GM21528 (cell line): ENCODE measurements around the gene ADGRB3.
A peak's percentile ranks its signal among the peaks of the same experiment; 100 is the strongest.
"Not testable (repeated sequence)": the region's sequence is repeated elsewhere in the genome, so short reads cannot be mapped to it uniquely, and the experiment has no call there.

Source experiments
- ATAC-seq: cut with Tn5 transposase; IDR thresholded peaks from one replicate; pipeline ENCODE4 v1.9.1; 2021; ENCODE audit warnings: mild to moderate bottlenecking, moderate library complexity; ENCODE audit not compliant: unreplicated experiment, low FRiP score

The ADGRB3 gene

DNA sequence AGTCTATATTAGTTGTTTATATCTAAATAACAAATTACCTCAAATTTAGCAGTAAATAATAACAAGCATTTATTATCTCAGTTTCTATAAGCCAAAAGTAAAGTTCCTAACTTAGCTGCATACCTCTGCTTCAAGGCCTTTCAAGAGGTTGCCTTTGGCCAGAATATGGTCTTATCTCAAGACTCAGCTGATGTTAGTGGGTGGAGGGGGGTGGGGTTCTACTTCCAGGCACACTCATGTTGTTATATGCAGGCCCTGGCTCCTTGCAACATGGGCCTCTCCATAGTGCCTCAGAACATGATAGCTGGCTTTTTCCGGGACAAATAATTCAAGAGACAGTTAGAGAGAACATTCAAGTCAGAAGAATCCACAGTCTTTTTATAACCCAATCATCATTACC, 266.0 kb downstream of the ADGRB3 start:
- no peak for ATAC-seq

DNA sequence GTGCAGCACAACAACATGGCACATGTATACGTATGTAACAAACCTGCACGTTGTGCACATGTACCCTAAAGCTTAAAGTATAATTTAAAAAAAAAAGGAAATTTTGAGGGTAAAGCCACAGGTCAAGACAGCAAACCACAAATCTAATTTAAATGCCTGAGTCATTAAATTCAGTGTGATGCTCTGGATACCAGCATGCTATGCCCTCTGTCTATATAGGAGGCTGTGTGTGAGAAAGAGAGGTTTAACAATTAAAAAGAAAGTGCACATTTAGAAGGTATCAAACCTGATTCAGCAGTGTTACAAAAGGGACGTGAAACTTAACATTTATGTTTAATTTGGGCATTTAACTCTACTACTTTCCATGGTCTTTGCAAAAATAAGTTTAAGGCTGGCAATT, 276.3 kb downstream of the ADGRB3 start:
- no peak for ATAC-seq

DNA sequence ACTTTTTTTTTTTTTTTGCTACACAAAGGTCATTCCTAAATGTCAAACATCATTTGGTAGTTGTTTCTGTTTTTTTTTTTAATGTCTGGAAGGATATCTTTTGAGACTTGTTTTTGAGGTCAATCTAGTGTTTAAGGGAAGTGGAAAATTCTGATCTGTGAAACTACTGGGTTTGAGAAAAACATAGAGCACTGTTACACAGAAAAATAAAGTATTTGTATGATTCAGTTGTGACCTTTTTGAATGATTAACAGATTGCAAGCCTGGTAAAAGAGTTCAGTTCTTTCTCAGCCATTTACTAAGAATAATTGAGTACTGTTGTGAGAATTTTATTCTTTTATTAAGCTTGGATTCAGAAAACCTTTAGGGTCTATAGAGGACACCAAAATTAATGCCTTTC, 276.7 kb downstream of the ADGRB3 start:
- no peak for ATAC-seq

DNA sequence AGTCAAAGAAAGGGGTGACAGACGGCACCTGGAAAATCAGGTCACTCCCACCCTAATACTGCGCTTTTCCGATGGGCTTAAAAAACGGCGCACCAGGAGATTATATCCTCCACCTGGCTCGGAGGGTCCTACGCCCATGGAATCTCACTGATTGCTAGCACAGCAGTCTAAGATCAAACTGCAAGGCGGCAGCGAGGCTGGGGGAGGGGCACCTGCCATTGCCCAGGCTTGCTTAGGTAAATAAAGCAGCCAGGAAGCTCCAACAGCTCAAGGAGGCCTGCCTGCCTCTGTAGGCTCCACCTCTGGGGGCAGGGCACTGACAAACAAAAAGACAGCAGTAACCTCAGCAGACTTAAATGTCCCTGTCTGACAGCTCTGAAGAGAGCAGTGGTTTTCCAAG, 277.7 kb downstream of the ADGRB3 start:
- ATAC-seq: not testable (repeated sequence)

DNA sequence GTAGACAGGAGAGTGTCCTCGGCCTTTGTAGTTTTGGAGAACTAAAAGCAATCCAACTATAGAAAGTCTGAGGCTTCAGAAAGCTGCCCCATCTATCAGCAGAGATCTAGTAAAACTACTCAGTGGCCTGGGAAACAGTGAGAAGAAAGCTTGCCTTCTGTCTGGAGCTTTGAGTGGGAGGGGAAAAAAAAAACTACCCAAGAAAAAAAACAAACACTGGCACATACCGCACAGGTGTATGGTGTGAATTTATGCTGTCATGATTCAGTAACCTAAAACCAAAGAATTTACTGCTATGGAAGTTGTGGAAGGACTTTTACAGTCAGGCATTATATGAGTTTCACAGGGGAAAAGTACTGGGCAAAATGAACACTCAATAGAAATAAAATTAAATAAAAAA, 280.5 kb downstream of the ADGRB3 start:
- no peak for ATAC-seq

DNA sequence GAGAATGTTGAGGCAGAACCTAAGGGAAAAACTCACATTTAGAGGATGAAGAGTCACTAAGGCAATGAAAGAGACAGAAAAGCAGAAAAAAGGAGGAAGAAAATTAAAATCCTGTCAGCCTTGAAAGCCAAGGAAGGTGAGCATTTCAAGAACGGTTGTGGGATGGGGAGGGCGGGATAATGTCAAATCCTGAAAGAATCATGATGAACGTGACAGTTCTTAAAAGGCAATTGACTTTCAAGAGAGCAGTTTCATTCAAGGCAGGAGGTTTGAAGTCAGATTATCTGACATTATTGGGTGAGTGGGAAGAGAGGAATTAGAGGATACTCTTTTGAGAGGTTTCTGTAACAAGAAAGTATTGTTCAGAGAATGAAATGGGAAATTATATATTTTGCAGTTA, 284.5 kb downstream of the ADGRB3 start:
- ATAC-seq: no peak

DNA sequence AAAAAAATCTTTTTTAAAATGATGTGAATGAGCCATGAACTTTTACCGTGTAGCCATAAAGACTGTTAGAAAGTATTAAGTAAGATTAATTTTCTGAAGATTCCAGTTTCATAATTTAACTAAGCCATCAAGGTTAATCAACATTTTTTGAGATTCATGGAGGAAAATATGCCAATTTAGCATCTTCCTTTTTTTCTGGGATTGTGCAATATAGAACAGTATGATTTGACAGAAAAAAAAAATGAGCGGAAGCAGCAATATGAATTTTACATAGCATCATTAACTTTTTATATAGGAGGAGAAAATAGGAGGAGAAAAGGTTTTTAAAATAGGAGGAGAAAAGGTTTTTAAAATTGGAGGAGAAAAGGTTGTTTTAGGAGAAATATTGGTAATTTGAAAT, 306.3 kb downstream of the ADGRB3 start:
- no peak for ATAC-seq

DNA sequence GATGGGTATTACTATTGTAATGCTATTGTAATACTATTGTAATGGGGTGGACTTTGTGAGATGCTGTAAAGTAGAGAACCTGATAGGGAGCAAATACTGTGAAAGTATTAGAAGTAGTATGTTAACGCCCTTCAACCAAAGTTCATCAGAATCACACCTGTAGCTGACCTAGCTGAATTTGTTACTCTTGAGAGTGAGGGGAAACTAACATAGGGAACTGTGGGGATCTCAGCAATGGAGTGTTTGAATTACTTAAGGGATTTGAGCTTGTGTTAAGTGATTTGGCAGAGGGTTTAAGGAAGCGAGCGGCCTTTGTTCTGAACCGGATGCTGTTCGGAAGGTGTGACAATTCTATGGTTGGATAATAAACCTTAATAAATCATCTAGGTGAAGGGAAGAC, 312.6 kb downstream of the ADGRB3 start:
- no peak for ATAC-seq

DNA sequence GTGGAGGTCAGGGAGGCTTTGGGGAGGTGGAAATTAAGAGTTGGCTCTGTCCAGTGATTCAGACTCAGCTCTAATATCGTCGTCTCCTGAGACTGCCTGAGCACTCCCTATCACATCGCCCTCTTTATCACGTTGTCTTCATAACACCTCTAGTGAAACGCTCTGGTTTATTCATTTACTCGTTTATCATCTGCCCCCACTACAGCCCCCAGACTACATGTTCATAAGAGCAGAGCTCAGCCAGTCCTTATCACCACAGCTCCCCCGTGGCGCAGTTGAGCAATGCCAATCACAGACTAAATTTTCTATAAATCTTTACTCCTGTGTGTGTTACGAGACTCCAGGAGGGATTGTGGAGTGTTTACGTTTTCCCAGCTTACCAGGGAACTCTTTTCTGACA, 316.2 kb downstream of the ADGRB3 start:
- no peak for ATAC-seq

DNA sequence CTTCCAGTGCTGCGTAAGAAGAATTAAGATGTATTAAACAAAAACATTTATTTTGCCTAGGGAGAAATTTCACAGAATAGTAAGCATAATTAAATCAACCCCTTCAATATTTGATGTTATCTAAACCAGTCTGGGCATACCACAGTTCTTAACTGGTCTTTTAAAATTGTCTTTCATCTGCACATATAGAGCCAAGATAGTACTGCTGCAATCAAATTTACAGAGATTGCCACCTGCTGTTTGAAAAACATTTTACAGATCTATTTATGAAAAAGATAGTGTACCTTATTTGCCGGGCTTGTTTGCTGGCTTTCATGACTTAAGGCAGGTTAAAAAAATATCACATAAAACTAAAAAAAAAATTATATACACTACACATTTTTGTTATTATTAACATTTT, 323.2 kb downstream of the ADGRB3 start:
- ATAC-seq: no peak

DNA sequence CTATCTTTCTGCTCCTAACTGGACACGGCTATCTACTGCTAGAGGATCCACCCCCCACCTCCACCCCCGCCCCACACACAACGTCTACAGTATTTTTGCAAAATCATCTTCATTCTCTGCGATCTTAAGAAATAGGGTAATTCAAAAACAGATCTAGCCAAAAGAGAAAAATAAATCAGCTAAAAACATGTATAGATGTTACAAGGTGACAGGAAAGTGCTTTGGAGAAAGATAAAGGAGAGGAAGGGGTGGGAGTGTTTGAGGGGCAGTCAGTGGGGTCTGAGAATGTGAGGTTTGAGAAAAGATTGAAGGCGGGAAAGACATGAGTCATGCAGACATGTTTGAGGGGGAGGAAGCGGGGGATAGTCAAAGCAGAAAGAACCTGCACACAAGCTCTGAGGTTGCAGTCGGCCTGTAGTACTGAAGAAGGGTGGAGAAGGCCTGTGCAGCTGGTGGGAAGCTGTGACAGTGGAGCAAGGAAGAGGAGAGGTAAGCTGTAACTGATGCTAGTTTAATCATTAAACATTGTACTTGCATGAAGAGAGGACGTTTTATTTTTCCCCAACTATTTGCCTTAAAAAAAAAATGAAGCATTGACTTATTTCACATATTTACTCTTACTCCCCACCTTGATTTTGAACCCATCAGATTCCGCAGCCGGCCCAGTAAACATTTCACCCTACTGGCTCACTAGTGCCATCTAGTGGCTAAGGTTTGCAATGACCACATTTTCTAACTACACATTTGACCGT, 332.6 kb downstream of the ADGRB3 start:
- ATAC-seq: peak; percentile 90

DNA sequence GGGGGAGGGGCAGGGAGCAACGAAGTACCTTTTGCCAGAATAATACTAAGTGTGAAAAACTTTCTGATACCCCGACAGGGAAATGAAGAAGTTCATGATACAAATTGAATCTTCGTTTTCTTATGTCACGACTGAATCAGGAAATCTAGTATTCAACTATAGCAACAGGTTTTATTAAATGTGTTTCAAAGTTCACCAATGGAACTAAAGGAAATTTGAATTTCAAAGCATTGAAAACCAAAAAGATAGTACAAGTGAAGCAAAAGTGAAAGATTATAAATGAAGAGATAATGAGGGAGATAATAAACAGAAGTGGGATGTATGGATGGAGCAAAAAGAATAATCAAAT, 333.2 kb downstream of the ADGRB3 start:
- no peak for ATAC-seq

DNA sequence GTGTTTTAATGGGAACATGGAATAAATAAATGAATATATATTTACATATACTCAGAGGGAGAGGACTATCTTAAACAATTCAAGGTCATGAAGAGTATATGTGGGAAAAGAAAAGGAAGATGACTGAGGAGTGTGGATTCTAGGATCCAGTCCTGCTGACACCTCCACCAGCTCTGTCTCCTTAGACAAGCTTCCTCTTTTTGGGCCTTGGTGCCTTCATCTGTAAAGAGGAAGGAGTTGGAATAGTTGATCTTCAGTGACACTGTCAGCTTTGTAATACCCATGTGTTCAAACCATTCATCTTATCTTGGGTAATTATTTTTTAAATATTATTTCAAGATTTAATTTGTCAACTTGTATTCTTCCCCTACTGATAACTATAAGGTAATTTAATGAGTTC, 338.0 kb downstream of the ADGRB3 start:
- no peak for ATAC-seq

DNA sequence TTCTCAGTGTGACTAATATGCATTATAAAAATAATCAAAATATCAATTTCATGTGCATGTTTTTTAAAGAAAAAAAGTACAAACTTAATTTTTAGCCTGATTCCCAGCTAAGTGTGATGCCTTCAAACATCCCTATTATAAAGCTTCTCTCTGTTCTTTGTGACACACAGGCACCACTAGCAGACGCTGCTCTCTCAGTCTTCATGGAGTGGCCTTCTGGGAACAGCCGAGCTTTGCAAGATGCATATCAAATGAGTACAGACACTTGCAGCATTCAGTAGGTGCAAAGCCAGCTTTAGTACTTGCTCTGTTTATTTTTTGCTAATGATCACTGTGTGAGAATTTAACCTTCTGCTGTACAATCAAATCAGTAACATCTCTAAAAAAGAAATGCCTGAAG, 340.0 kb downstream of the ADGRB3 start:
- ATAC-seq: no peak

DNA sequence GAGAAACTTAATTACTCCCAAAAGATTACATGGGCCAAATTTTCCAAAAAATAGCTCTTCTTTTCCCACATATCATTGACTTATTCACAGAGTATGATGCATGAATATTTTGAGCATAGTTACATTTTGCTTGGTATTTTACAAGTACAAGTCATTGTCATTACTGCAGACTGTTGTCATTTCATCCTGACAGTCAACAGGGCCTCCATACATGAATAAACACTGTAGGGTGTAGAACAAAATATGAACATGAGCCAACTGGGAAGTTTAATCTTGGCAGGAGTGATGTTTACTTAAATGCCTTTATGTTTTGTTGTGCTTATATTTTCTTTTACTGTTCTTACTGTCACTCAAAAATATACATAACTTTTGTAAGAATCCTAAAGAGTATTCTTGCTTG, 340.7 kb downstream of the ADGRB3 start:
- no peak for ATAC-seq

DNA sequence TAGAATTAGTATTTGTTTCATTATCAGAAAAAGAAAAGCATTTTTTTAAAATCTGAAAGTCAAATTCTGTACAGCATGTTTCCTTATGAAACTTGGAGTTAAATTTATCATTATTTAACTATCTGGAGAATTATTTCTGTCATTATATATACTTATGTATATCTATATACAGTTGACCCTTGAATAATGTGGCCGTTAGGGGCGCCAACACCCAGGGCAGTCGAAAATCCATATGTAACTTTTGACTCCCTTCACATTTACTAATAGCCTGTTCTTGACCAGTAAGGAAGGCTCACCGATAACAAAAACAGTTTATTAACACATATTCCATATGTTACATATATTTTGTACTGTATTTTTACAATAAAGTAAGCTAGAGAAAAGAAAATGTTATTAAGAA, 341.2 kb downstream of the ADGRB3 start:
- no peak for ATAC-seq

DNA sequence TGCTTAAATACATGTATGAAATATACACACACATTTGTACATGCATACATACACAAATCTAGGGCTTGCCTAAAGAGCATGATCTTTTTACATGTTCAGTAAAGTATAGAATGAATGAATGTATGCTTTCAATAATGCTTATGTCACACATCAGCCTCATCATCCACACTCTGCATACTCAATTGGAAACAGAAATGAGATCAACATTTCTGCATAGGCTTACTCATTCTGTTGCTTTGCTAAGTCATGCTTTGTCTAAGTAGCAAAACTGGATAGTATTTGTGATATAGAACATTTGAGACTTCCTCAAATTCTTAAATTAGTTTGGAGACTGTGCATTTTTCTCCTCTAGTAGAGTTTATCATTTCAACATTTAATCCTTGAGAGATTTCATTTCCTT, 343.3 kb downstream of the ADGRB3 start:
- no peak for ATAC-seq

DNA sequence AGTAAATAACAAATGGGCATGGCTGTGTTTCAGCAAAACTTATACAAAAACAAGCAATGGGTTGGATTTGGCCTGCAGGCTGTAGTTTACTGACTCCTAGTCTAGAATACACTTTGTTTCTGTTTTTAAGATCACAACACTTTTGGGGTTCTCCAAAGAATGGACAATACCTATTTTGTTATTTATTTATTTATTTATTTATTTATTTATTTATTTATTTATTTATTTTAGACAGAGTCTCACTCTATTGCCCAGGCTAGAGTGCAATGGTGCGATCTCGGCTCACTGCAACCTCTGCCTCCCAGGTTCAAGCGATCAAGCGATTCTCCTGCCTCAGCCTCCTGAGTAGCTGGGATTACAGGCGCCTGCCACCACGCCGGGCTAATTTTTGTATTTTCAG, 346.6 kb downstream of the ADGRB3 start:
- not testable (repeated sequence) for ATAC-seq

DNA sequence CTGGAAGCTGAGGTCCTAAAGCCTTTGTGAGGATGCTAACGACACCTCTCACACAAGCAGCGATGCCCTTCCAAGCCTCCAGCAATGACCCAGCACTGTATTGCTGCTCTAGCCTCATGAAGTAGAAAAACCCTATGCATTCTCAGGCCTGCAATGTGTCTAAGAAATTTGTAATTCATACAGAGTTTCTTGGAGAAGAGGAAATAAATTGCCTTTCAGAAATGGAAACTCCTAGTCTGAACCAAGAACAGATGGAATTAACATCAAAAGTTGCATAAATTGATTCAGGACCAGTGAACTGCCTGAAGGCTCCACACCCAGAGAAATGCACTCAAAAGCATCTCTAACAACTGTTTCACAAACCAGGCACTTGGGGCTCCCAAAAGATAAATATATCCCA, 353.6 kb downstream of the ADGRB3 start:
- no peak for ATAC-seq

DNA sequence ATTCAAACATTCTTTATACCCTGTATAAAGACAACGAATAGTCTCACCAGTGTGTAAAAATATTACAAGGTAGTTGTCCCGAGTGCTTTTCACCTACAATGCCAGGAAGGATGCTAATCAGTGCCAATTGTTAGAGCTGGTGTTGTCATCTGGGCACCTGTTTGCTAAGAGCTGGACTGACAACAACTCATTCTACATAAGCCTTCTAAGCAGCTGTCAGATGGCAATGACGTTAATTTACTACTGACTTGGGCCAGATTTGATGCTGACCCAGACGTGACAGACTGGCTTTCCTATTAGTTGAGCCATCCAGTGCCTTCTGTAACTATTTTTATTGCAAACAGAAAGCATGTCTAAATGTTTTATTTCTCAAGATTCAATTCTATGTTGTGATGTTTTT, 355.2 kb downstream of the ADGRB3 start:
- ATAC-seq: no peak

DNA sequence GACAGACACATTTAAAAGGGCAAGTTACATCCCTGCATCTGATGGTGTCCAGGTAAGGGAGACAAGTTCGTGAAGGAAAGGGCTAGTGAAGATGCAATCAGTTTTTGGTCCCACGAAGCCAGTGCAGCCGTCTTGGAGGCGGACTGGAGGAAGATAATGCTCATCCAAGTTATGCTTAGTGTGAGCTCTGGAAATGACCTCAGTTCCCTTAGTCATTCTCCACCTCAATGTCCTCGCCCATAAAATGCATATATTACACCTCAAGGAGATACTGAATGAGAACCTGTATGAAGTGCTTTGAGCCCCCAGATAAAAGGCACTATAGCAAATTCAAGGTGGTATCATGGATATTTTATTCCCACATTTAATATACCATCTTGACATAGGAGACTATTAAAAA, 358.8 kb downstream of the ADGRB3 start:
- no peak for ATAC-seq

DNA sequence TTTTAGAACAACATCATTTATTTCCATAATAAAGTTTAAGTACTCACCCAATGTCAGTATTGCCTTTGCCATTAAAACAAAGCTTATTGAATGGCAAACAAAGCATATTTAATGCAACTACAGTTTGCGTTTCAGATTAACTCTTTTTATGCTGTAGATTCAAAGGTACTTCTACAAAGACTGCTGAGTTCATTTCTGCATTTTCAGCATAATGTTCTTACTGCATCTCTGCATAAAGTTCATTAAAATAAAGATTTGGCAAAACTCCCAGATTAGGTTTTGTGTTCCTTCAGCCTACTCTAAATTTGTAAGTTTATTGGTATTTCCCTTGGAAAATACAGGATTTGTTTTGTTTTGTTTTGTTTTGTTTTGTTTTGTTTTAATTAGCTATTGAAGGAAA, 359.4 kb downstream of the ADGRB3 start:
- no peak for ATAC-seq

DNA sequence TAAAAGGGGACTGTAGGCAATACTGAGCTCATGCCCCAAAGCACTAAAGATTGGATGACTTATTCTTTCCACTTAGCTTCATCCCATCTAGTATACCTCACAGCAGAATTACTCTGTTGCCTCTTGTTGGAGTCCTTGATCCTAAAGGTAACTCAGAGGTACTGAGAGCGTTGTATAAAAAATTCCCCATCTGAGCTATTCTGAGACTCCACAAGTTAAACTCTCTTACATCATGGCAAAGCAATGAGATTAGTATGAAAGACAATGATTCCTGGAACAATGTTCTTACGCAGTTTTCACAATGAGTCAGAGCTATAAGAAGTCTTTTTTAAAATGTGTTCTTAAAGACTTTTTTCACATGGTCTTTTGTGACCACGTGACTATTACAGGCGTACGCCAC, 370.1 kb downstream of the ADGRB3 start:
- no peak for ATAC-seq
